CD14-positive monocyte (primary cell): Measurements from ENCODE around the gene DYNC1LI1. TPM values are rescaled to one million over a fixed set of nuclear protein-coding genes. Genes with fewer than 3 reads are reported as not detected.

Experiments used
- DNase-seq, 3 donors: peaks; one replicate each; pipeline ENCODE4 v3.0.0-alpha.2; 2011 to 2022
- H2AFZ ChIP-seq: 2 replicates; pipeline ENCODE4 v1.6.0; 2012; ENCODE audit warnings: mild to moderate bottlenecking, low read depth, low read length, inconsistent platforms; ENCODE audit not compliant: insufficient read depth, poor library complexity, severe bottlenecking
- H3K27ac ChIP-seq, 2 donors: 1 replicate in 1 of 2; 2 replicates in 1 of 2; pipeline ENCODE4 v1.5.1; 2012 to 2013; ENCODE audit warnings: low read length in 2 of 2, control low read depth in 1 of 2, inconsistent platforms in 1 of 2, low read depth in 1 of 2, mild to moderate bottlenecking in 1 of 2
- H3K27me3 ChIP-seq, 2 donors: one replicate each; pipeline versions ENCODE4 v1.6.0 to v1.6.1; 2011 to 2013; ENCODE audit warnings: low read length in 2 of 2; ENCODE audit not compliant: control insufficient read depth in 2 of 2, insufficient read depth in 2 of 2
- H3K36me3 ChIP-seq, 2 donors: replicated peaks in 1 of 2; 1 replicate in 1 of 2; 2 replicates in 1 of 2; pipeline versions ENCODE4 v1.5.1 to v1.6.1; 2012 to 2013; ENCODE audit warnings: low read length in 2 of 2, control low read depth in 1 of 2, inconsistent platforms in 1 of 2, mild to moderate bottlenecking in 1 of 2; ENCODE audit not compliant: insufficient read depth in 2 of 2, control insufficient read depth in 1 of 2
- H3K4me1 ChIP-seq, 2 donors: 1 replicate in 1 of 2; 2 replicates in 1 of 2; pipeline versions ENCODE4 v1.5.1 to v1.6.1; 2012 to 2013; ENCODE audit warnings: low read length in 2 of 2, control low read depth in 1 of 2, inconsistent platforms in 1 of 2, mild to moderate bottlenecking in 1 of 2, moderate library complexity in 1 of 2; ENCODE audit not compliant: insufficient read depth in 2 of 2, control insufficient read depth in 1 of 2
- H3K4me2 ChIP-seq: replicated peaks from 2 replicates; pipeline ENCODE3; 2012; ENCODE audit warnings: low read length, moderate library complexity, mild to moderate bottlenecking; ENCODE audit not compliant: poor library complexity, severe bottlenecking; ENCODE audit errors: extremely low read depth
- H3K4me3 ChIP-seq, 3 experiments: fragments of 200-600 bp in 1 of 3; sonication (generic) in 1 of 3; replicated peaks in 1 of 3; 1 replicate in 2 of 3; 2 replicates in 1 of 3; pipeline ENCODE4 v1.5.1; 2011 to 2013; ENCODE audit warnings: low read length in 3 of 3, mild to moderate bottlenecking in 3 of 3, control low read depth in 2 of 3, low read depth in 2 of 3, inconsistent platforms in 1 of 3, moderate library complexity in 1 of 3
- H3K79me2 ChIP-seq: 2 replicates; pipeline ENCODE4 v1.6.0; 2012; ENCODE audit warnings: mild to moderate bottlenecking, control low read depth, inconsistent platforms, low read length, moderate library complexity; ENCODE audit not compliant: insufficient read depth
- H3K9ac ChIP-seq: 2 replicates; pipeline ENCODE4 v1.6.0; 2017; ENCODE audit warnings: low read length, mild to moderate bottlenecking; ENCODE audit not compliant: insufficient read depth, poor library complexity, severe bottlenecking
- H3K9me3 ChIP-seq, 2 donors: replicated peaks in 1 of 2; 1 replicate in 1 of 2; 2 replicates in 1 of 2; pipeline versions ENCODE4 v1.5.1 to v1.6.1; 2012 to 2013; ENCODE audit warnings: low read length in 2 of 2, control low read depth in 1 of 2; ENCODE audit not compliant: control insufficient read depth in 1 of 2, insufficient read depth in 1 of 2
- H4K20me1 ChIP-seq: 2 replicates; pipeline ENCODE4 v1.6.0; 2012; ENCODE audit warnings: mild to moderate bottlenecking, low read length, control low read depth, moderate library complexity; ENCODE audit not compliant: insufficient read depth
- H3K27ac Mint-ChIP-seq, 7 donors: one replicate each; pipeline ENCODE4 v1.8.0; 2020; ENCODE audit warnings: mild to moderate bottlenecking in 7 of 7, mixed read lengths in 7 of 7, moderate library complexity in 6 of 7, inconsistent platforms in 2 of 7
- H3K27me3 Mint-ChIP-seq, 3 donors: one replicate each; pipeline ENCODE4 v1.8.0; 2021 to 2022; ENCODE audit warnings: low read depth in 3 of 3, mild to moderate bottlenecking in 3 of 3, mixed read lengths in 3 of 3, moderate library complexity in 3 of 3, inconsistent platforms in 1 of 3
- H3K36me3 Mint-ChIP-seq, 2 donors: one replicate each; pipeline ENCODE4 v1.8.0; 2020; ENCODE audit warnings: mixed read lengths in 2 of 2, inconsistent platforms in 1 of 2, mild to moderate bottlenecking in 1 of 2
- H3K4me1 Mint-ChIP-seq: one replicate; pipeline ENCODE4 v1.8.0; 2020; ENCODE audit warnings: mild to moderate bottlenecking, mixed read lengths
- H3K4me3 Mint-ChIP-seq, 2 donors: one replicate each; pipeline ENCODE4 v1.8.0; 2020; ENCODE audit warnings: mild to moderate bottlenecking in 2 of 2, mixed read lengths in 2 of 2, moderate library complexity in 1 of 2
- H3K9me3 Mint-ChIP-seq, 7 donors: one replicate each; pipeline ENCODE4 v1.8.0; 2020 to 2022; ENCODE audit warnings: mixed read lengths in 7 of 7, mild to moderate bottlenecking in 6 of 7, moderate library complexity in 6 of 7, inconsistent platforms in 2 of 7
- CTCF ChIP-seq: fragments of 200-600 bp; IDR thresholded peaks from one replicate; pipeline ENCODE4 v1.8.0; 2022; ENCODE audit warnings: antibody characterized with exemption, mild to moderate bottlenecking
- WGBS: methylation state at CpG from one replicate; pipeline ENCODE4 v1.1.5; 2013; ENCODE audit warnings: missing lambda C conversion rate; ENCODE audit not compliant: insufficient coverage; 5-methylcytosine and 5-hydroxymethylcytosine counted together
- intact Hi-C, 2 donors: fragments of 100-400 bp; cut with micrococcal nuclease; formaldehyde crosslinking; loops; one replicate each; pipeline versions ENCODE4 v1.15.0 to v1.15.1; 2023
- polyA plus RNA-seq, 3 donors: library from polyadenylated mRNA; depleted of rRNA in 1 of 3; unstranded in 2 of 3; stranded (reverse) in 1 of 3; fragments of 300-500 nt in 2 of 3; fragments of >200 nt in 1 of 3; fragmentation: Illumina TruSeq in 2 of 3; gene quantifications; 1 replicate in 2 of 3; 2 replicates in 1 of 3; pipeline ENCODE4 v1.2.3, GENCODE V29; 2012 to 2021

The DYNC1LI1 gene
- polyA plus RNA-seq, 3 donors: 23.5 to 50.1 (median 46.8) TPM

- Mint-ChIP-seq H3K27ac (peak overlapping the region in 2 of 7 donors; percentile 32 to 69), H3K27me3 (no peaks in the 10 kb centered on the region), H3K9me3 (no peaks in the 10 kb centered on the region), H3K4me3 (no peak overlapping the region), H3K36me3 (peaks cover 14 to 36% of the 10 kb centered on the region in 2 donors), H3K4me1 (peaks cover 43% of the 10 kb centered on the region)
- H3K4me3 ChIP-seq: no peak overlapping the region
- peak overlapping the region; percentile 9 for H3K9ac ChIP-seq
- H3K4me2 ChIP-seq: no peak overlapping the region
- no peak for DNase-seq
- no CpG with 5 or more reads among the region's 3 CpGs for WGBS
- no peak for TF ChIP-seq CTCF
- H3K4me1 ChIP-seq: peaks cover 21 to 27% of the 10 kb centered on the region in 2 donors
- intact Hi-C loops: no loop called here
- no peaks in the 10 kb centered on the region for H3K27me3 ChIP-seq
- peaks cover 99% of the 10 kb centered on the region for H4K20me1 ChIP-seq
- no peak overlapping the region for H3K27ac ChIP-seq
- no peak overlapping the region for H2AFZ ChIP-seq
- H3K79me2 ChIP-seq: peaks cover 99% of the 10 kb centered on the region
- H3K9me3 ChIP-seq: no peaks in the 10 kb centered on the region
- peaks cover 3 to 25% of the 10 kb centered on the region in 2 donors for H3K36me3 ChIP-seq
Observed at GRCh38 chr3:32557640-32558352, 12.9 kb downstream of the DYNC1LI1 start.

- H3K27me3 ChIP-seq: no peaks in the 10 kb centered on the region
- no peak overlapping the region for H3K4me2 ChIP-seq
- H3K4me1 ChIP-seq: peaks cover 21 to 27% of the 10 kb centered on the region in 2 donors
- peak overlapping the region in 1 of 2 donors; percentile 59 for H3K27ac ChIP-seq
- H3K36me3 ChIP-seq: peaks cover 0 to 13% of the 10 kb centered on the region in 2 donors
- no peak overlapping the region for H3K9ac ChIP-seq
- no peak overlapping the region for H2AFZ ChIP-seq
- H3K4me1 Mint-ChIP-seq: peaks cover 54% of the 10 kb centered on the region
- TF ChIP-seq CTCF: no peak
- H3K4me3 ChIP-seq: no peak overlapping the region
- DNase-seq: no peak
- peak overlapping the region in 2 of 7 donors; percentile 52 to 72 for H3K27ac Mint-ChIP-seq
- H3K27me3 Mint-ChIP-seq: no peaks in the 10 kb centered on the region
- WGBS: 100% methylated on average over 1 of the region's 3 CpGs
- peaks cover 99% of the 10 kb centered on the region for H4K20me1 ChIP-seq
- H3K36me3 Mint-ChIP-seq: peaks cover 9 to 29% of the 10 kb centered on the region in 2 donors
- intact Hi-C loops: no loop called here
- no peaks in the 10 kb centered on the region for H3K9me3 ChIP-seq
- no peak overlapping the region for H3K4me3 Mint-ChIP-seq
- peaks cover 99% of the 10 kb centered on the region for H3K79me2 ChIP-seq
- no peaks in the 10 kb centered on the region for H3K9me3 Mint-ChIP-seq
Observed at GRCh38 chr3:32556332-32556731, 14.3 kb downstream of the DYNC1LI1 start.
